HEK293 (cell line): ENCODE measurements around the gene THBS3.
A peak's percentile ranks its signal among the peaks of the same experiment; 100 is the strongest.

Experiments used
- HOXA7 ChIP-seq: sonication (generic); formaldehyde crosslinking; IDR thresholded peaks from 2 replicates; pipeline ENCODE4 v1.8.1; 2022; ENCODE audit warnings: missing genetic modification reagents, borderline replicate concordance
- IKZF3 ChIP-seq: fragments of 450-650 bp; IDR thresholded peaks from 2 replicates; pipeline ENCODE4 v1.5.0; 2018; ENCODE audit warnings: missing biosample characterization, mild to moderate bottlenecking, missing genetic modification characterization, moderate library complexity
- MEIS1 ChIP-seq: sonication (generic); formaldehyde crosslinking; IDR thresholded peaks from 2 replicates; pipeline ENCODE4 v1.8.1; 2022; ENCODE audit warnings: missing genetic modification reagents, mild to moderate bottlenecking, borderline replicate concordance
- MYNN ChIP-seq: fragments of 450-650 bp; formaldehyde crosslinking; IDR thresholded peaks from 2 replicates; pipeline ENCODE4 v1.5.1; 2016; ENCODE audit warnings: missing biosample characterization, missing genetic modification characterization, borderline replicate concordance
- OSR2 ChIP-seq: fragments of 450-650 bp; formaldehyde crosslinking; IDR thresholded peaks from 2 replicates; pipeline ENCODE4 v1.5.1; 2016; ENCODE audit warnings: missing biosample characterization, missing genetic modification characterization
- YY2 ChIP-seq: fragments of 450-650 bp; formaldehyde crosslinking; IDR thresholded peaks from 2 replicates; pipeline ENCODE4 v1.5.1; 2016; ENCODE audit warnings: missing biosample characterization, missing genetic modification characterization
- ZBTB20 ChIP-seq: fragments of 450-650 bp; formaldehyde crosslinking; IDR thresholded peaks from 2 replicates; pipeline ENCODE4 v1.5.1; 2016; ENCODE audit warnings: missing biosample characterization, missing genetic modification characterization
- ZBTB7A ChIP-seq: fragments of 450-650 bp; formaldehyde crosslinking; IDR thresholded peaks from 2 replicates; pipeline ENCODE4 v1.5.1; 2016; ENCODE audit warnings: low read depth, missing biosample characterization, missing genetic modification characterization
- ZNF2 ChIP-seq: fragments of 450-650 bp; formaldehyde crosslinking; IDR thresholded peaks from 2 replicates; pipeline ENCODE4 v1.5.1; 2016; ENCODE audit warnings: missing biosample characterization, missing genetic modification characterization
- ZNF223 ChIP-seq: fragments of 450-650 bp; formaldehyde crosslinking; IDR thresholded peaks from 2 replicates; pipeline ENCODE4 v1.5.1; 2016; ENCODE audit warnings: missing biosample characterization, missing genetic modification characterization
- ZNF248 ChIP-seq: fragments of 450-650 bp; formaldehyde crosslinking; IDR thresholded peaks from 2 replicates; pipeline ENCODE4 v1.5.1; 2017; ENCODE audit warnings: missing biosample characterization, missing genetic modification characterization
- ZNF335 ChIP-seq: fragments of 450-650 bp; formaldehyde crosslinking; conservative IDR thresholded peaks from 2 replicates; pipeline ENCODE4 v1.5.1; 2016; ENCODE audit warnings: missing biosample characterization, missing genetic modification characterization
- ZNF560 ChIP-seq: fragments of 450-650 bp; formaldehyde crosslinking; IDR thresholded peaks from 2 replicates; pipeline ENCODE4 v1.5.1; 2017; ENCODE audit warnings: missing biosample characterization, missing genetic modification characterization, borderline replicate concordance
- ZNF624 ChIP-seq: fragments of 450-650 bp; formaldehyde crosslinking; IDR thresholded peaks from 2 replicates; pipeline ENCODE4 v1.5.1; 2017; ENCODE audit warnings: missing biosample characterization, missing genetic modification characterization
- ZNF843 ChIP-seq: fragments of 450-650 bp; formaldehyde crosslinking; IDR thresholded peaks from 2 replicates; pipeline ENCODE4 v1.5.1; 2016; ENCODE audit warnings: missing biosample characterization, missing genetic modification characterization
- ZSCAN23 ChIP-seq: fragments of 450-650 bp; formaldehyde crosslinking; IDR thresholded peaks from 2 replicates; pipeline ENCODE4 v1.5.1; 2016; ENCODE audit warnings: missing biosample characterization, missing genetic modification characterization
- TF ChIP-seq, protein P1 (sequence below): fragments of 450-650 bp; IDR thresholded peaks from 2 replicates; pipeline ENCODE4 v1.5.1; 2018; ENCODE audit warnings: missing biosample characterization, missing genetic modification characterization
- TF ChIP-seq, protein P2 (sequence below): fragments of 450-650 bp; formaldehyde crosslinking; IDR thresholded peaks from 2 replicates; pipeline ENCODE4 v1.5.1; 2016; ENCODE audit warnings: missing biosample characterization, missing genetic modification characterization
- TF ChIP-seq, protein P3 (sequence below): fragments of 450-650 bp; formaldehyde crosslinking; conservative IDR thresholded peaks from 2 replicates; pipeline ENCODE4 v1.5.1; 2016; ENCODE audit warnings: low read depth, missing biosample characterization, missing genetic modification characterization
- TF ChIP-seq, protein P4 (sequence below): fragments of 450-650 bp; formaldehyde crosslinking; IDR thresholded peaks from 2 replicates; pipeline ENCODE4 v1.5.1; 2016; ENCODE audit warnings: missing biosample characterization, missing genetic modification characterization, low read depth
- TF ChIP-seq, protein P5 (sequence below): fragments of 450-650 bp; formaldehyde crosslinking; IDR thresholded peaks from 2 replicates; pipeline ENCODE4 v1.5.1; 2017; ENCODE audit warnings: missing biosample characterization, missing genetic modification characterization
- TF ChIP-seq, protein P6 (sequence below): fragments of 450-650 bp; formaldehyde crosslinking; IDR thresholded peaks from 2 replicates; pipeline ENCODE4 v1.5.1; 2016; ENCODE audit warnings: missing biosample characterization, missing genetic modification characterization, borderline replicate concordance

THBS3 gene

DNA sequence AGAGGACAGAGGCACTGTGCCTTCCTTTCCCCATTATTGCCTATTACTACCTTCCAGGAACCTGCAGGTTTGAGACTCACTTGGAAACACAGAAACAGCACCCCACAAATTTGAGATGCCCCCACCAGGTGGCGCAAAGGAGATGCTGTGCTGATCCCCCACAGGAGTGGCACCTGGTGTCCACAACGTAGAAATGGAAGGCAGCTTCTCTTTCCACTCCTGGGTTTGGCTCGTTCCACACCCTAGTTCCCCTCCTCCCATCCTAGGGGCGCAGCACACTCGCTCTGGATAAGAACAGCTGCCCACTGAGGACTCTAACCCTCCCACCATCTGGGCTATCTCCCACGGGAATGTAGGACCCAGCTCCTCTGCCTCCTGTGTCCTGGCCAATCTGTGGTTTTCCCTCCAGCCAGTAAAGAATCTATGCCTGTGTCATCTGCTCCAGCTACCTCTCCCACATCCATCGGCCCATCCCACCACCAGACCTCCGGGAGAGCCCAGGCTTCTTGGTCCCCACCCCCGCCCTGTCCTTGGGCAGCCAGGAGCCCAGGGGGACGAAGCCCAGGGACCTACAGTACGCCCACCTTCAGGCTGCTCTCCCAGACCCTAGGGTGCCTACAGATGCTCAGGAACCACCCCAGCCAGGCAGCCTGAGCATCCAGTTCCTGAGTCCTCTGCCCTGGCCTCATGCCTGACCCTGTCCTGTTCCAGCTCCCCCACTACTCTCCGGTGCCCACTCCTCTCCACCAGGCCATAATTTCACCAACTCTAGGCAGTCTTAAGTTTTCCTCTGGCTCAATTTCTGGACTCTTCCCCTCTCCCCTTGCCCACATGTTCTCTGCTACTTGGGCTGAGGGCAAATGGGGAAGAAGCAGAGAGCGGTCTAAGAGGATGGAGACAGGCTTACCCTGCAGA lies 549 bp downstream of the THBS3 start (continued):
- TF ChIP-seq, protein P1, sequence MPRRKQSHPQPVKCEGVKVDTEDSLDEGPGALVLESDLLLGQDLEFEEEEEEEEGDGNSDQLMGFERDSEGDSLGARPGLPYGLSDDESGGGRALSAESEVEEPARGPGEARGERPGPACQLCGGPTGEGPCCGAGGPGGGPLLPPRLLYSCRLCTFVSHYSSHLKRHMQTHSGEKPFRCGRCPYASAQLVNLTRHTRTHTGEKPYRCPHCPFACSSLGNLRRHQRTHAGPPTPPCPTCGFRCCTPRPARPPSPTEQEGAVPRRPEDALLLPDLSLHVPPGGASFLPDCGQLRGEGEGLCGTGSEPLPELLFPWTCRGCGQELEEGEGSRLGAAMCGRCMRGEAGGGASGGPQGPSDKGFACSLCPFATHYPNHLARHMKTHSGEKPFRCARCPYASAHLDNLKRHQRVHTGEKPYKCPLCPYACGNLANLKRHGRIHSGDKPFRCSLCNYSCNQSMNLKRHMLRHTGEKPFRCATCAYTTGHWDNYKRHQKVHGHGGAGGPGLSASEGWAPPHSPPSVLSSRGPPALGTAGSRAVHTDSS (tag by site-specific recombination) = no peak
- peak; percentile 36 for TF ChIP-seq ZNF335
- TF ChIP-seq, protein P2, sequence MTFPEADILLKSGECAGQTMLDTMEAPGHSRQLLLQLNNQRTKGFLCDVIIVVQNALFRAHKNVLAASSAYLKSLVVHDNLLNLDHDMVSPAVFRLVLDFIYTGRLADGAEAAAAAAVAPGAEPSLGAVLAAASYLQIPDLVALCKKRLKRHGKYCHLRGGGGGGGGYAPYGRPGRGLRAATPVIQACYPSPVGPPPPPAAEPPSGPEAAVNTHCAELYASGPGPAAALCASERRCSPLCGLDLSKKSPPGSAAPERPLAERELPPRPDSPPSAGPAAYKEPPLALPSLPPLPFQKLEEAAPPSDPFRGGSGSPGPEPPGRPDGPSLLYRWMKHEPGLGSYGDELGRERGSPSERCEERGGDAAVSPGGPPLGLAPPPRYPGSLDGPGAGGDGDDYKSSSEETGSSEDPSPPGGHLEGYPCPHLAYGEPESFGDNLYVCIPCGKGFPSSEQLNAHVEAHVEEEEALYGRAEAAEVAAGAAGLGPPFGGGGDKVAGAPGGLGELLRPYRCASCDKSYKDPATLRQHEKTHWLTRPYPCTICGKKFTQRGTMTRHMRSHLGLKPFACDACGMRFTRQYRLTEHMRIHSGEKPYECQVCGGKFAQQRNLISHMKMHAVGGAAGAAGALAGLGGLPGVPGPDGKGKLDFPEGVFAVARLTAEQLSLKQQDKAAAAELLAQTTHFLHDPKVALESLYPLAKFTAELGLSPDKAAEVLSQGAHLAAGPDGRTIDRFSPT = 0 out of 2 replicates have a peak, but pooled peaks have one; percentile 8
- TF ChIP-seq, protein P3, sequence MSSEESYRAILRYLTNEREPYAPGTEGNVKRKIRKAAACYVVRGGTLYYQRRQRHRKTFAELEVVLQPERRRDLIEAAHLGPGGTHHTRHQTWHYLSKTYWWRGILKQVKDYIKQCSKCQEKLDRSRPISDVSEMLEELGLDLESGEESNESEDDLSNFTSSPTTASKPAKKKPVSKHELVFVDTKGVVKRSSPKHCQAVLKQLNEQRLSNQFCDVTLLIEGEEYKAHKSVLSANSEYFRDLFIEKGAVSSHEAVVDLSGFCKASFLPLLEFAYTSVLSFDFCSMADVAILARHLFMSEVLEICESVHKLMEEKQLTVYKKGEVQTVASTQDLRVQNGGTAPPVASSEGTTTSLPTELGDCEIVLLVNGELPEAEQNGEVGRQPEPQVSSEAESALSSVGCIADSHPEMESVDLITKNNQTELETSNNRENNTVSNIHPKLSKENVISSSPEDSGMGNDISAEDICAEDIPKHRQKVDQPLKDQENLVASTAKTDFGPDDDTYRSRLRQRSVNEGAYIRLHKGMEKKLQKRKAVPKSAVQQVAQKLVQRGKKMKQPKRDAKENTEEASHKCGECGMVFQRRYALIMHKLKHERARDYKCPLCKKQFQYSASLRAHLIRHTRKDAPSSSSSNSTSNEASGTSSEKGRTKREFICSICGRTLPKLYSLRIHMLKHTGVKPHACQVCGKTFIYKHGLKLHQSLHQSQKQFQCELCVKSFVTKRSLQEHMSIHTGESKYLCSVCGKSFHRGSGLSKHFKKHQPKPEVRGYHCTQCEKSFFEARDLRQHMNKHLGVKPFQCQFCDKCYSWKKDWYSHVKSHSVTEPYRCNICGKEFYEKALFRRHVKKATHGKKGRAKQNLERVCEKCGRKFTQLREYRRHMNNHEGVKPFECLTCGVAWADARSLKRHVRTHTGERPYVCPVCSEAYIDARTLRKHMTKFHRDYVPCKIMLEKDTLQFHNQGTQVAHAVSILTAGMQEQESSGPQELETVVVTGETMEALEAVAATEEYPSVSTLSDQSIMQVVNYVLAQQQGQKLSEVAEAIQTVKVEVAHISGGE (tag by site-specific recombination) = no peak
- TF ChIP-seq HOXA7 = no peak
- TF ChIP-seq, protein P4, sequence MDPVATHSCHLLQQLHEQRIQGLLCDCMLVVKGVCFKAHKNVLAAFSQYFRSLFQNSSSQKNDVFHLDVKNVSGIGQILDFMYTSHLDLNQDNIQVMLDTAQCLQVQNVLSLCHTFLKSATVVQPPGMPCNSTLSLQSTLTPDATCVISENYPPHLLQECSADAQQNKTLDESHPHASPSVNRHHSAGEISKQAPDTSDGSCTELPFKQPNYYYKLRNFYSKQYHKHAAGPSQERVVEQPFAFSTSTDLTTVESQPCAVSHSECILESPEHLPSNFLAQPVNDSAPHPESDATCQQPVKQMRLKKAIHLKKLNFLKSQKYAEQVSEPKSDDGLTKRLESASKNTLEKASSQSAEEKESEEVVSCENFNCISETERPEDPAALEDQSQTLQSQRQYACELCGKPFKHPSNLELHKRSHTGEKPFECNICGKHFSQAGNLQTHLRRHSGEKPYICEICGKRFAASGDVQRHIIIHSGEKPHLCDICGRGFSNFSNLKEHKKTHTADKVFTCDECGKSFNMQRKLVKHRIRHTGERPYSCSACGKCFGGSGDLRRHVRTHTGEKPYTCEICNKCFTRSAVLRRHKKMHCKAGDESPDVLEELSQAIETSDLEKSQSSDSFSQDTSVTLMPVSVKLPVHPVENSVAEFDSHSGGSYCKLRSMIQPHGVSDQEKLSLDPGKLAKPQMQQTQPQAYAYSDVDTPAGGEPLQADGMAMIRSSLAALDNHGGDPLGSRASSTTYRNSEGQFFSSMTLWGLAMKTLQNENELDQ (tag by site-specific recombination) = no peak
- no peak for TF ChIP-seq MEIS1 (CRISPR knock-in tag)
- TF ChIP-seq ZNF843 (tag by site-specific recombination) = no peak
- TF ChIP-seq ZNF560 (tag by site-specific recombination) = no peak
- TF ChIP-seq ZNF248 (tag by site-specific recombination) = no peak
- TF ChIP-seq, protein P5, sequence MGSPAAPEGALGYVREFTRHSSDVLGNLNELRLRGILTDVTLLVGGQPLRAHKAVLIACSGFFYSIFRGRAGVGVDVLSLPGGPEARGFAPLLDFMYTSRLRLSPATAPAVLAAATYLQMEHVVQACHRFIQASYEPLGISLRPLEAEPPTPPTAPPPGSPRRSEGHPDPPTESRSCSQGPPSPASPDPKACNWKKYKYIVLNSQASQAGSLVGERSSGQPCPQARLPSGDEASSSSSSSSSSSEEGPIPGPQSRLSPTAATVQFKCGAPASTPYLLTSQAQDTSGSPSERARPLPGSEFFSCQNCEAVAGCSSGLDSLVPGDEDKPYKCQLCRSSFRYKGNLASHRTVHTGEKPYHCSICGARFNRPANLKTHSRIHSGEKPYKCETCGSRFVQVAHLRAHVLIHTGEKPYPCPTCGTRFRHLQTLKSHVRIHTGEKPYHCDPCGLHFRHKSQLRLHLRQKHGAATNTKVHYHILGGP (tag by site-specific recombination) = no peak
- peak; percentile 28; the same call in 1 of the 2 replicates for TF ChIP-seq ZBTB7A (tag by site-specific recombination)
- no peak for TF ChIP-seq IKZF3 (tag by site-specific recombination)
- no peak for TF ChIP-seq MYNN (tag by site-specific recombination)
- TF ChIP-seq ZNF624 = no peak
- no peak for TF ChIP-seq ZNF223
- peak; percentile 95 for TF ChIP-seq ZNF2
- TF ChIP-seq, protein P6, sequence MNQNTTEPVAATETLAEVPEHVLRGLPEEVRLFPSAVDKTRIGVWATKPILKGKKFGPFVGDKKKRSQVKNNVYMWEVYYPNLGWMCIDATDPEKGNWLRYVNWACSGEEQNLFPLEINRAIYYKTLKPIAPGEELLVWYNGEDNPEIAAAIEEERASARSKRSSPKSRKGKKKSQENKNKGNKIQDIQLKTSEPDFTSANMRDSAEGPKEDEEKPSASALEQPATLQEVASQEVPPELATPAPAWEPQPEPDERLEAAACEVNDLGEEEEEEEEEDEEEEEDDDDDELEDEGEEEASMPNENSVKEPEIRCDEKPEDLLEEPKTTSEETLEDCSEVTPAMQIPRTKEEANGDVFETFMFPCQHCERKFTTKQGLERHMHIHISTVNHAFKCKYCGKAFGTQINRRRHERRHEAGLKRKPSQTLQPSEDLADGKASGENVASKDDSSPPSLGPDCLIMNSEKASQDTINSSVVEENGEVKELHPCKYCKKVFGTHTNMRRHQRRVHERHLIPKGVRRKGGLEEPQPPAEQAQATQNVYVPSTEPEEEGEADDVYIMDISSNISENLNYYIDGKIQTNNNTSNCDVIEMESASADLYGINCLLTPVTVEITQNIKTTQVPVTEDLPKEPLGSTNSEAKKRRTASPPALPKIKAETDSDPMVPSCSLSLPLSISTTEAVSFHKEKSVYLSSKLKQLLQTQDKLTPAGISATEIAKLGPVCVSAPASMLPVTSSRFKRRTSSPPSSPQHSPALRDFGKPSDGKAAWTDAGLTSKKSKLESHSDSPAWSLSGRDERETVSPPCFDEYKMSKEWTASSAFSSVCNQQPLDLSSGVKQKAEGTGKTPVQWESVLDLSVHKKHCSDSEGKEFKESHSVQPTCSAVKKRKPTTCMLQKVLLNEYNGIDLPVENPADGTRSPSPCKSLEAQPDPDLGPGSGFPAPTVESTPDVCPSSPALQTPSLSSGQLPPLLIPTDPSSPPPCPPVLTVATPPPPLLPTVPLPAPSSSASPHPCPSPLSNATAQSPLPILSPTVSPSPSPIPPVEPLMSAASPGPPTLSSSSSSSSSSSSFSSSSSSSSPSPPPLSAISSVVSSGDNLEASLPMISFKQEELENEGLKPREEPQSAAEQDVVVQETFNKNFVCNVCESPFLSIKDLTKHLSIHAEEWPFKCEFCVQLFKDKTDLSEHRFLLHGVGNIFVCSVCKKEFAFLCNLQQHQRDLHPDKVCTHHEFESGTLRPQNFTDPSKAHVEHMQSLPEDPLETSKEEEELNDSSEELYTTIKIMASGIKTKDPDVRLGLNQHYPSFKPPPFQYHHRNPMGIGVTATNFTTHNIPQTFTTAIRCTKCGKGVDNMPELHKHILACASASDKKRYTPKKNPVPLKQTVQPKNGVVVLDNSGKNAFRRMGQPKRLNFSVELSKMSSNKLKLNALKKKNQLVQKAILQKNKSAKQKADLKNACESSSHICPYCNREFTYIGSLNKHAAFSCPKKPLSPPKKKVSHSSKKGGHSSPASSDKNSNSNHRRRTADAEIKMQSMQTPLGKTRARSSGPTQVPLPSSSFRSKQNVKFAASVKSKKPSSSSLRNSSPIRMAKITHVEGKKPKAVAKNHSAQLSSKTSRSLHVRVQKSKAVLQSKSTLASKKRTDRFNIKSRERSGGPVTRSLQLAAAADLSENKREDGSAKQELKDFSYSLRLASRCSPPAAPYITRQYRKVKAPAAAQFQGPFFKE (tag by site-specific recombination) = no peak
- no peak for TF ChIP-seq OSR2
- TF ChIP-seq ZSCAN23 (tag by site-specific recombination) = no peak
- no peak for TF ChIP-seq YY2 (tag by site-specific recombination)
- TF ChIP-seq ZBTB20 (tag by site-specific recombination) = no peak
